Astrocyte (in vitro differentiated cells and primary cell): ENCODE measurements around the gene PRKAR2B. TPM values are rescaled to one million over a fixed set of nuclear protein-coding genes. Genes with fewer than 3 reads are reported as not detected.

ENCODE experiments used
- DNase-seq: peaks from one replicate; pipeline ENCODE4 v3.0.0-alpha.2; 2010; ENCODE audit warnings: low read depth
- FAIRE-seq: peaks from 2 replicates; lab custom pipeline; 2011; peaks lifted over from hg19 to GRCh38; lab: Jason Lieb, UNC
- H2AFZ ChIP-seq: 2 replicates; pipeline ENCODE4 v1.6.0; 2012; ENCODE audit warnings: low read depth, low read length, inconsistent platforms
- H3K27ac ChIP-seq: 2 replicates; pipeline ENCODE4 v1.5.1; 2011; ENCODE audit warnings: low read depth, low read length, inconsistent platforms
- H3K27me3 ChIP-seq: 2 replicates; pipeline ENCODE4 v1.6.0; 2011; ENCODE audit warnings: low read length, inconsistent platforms; ENCODE audit not compliant: insufficient read depth
- H3K36me3 ChIP-seq: 2 replicates; pipeline ENCODE4 v1.5.1; 2011; ENCODE audit warnings: low read length, inconsistent platforms; ENCODE audit not compliant: insufficient read depth
- H3K4me1 ChIP-seq: 2 replicates; pipeline ENCODE4 v1.5.1; 2011; ENCODE audit warnings: low read length, inconsistent platforms; ENCODE audit not compliant: insufficient read depth
- H3K4me2 ChIP-seq: 2 replicates; pipeline ENCODE4 v1.6.0; 2012; ENCODE audit warnings: low read length, inconsistent platforms
- H3K4me3 ChIP-seq: 2 replicates; pipeline ENCODE4 v1.5.1; 2011; ENCODE audit warnings: low read depth, mild to moderate bottlenecking, low read length, inconsistent platforms; ENCODE audit not compliant: insufficient read depth
- H3K79me2 ChIP-seq: 2 replicates; pipeline ENCODE4 v1.6.0; 2012; ENCODE audit warnings: mild to moderate bottlenecking, low read length, inconsistent platforms; ENCODE audit not compliant: insufficient read depth
- H3K9ac ChIP-seq: 2 replicates; pipeline ENCODE4 v1.6.0; 2012; ENCODE audit warnings: mild to moderate bottlenecking, low read length, inconsistent platforms
- H3K9me3 ChIP-seq: 2 replicates; pipeline ENCODE4 v1.5.1; 2012; ENCODE audit warnings: low read depth, mild to moderate bottlenecking, low read length, inconsistent platforms; ENCODE audit not compliant: insufficient read depth
- H4K20me1 ChIP-seq: 2 replicates; pipeline ENCODE4 v1.6.0; 2012; ENCODE audit warnings: low read length, inconsistent platforms; ENCODE audit not compliant: insufficient read depth
- H3K27ac Mint-ChIP-seq: one replicate; pipeline ENCODE4 v1.8.0; 2021; ENCODE audit warnings: mild to moderate bottlenecking, mixed read lengths; ENCODE audit not compliant: unreplicated experiment
- H3K27me3 Mint-ChIP-seq: one replicate; pipeline ENCODE4 v1.8.0; 2021; ENCODE audit warnings: low read depth, mixed read lengths; ENCODE audit not compliant: unreplicated experiment
- H3K36me3 Mint-ChIP-seq: one replicate; pipeline ENCODE4 v1.8.0; 2021; ENCODE audit warnings: low read depth, mixed read lengths; ENCODE audit not compliant: unreplicated experiment
- H3K4me1 Mint-ChIP-seq: one replicate; pipeline ENCODE4 v1.8.0; 2021; ENCODE audit warnings: low read depth, mixed read lengths; ENCODE audit not compliant: unreplicated experiment
- H3K4me3 Mint-ChIP-seq: one replicate; pipeline ENCODE4 v1.8.0; 2021; ENCODE audit warnings: mild to moderate bottlenecking, moderate library complexity, mixed read lengths; ENCODE audit not compliant: unreplicated experiment
- H3K9me3 Mint-ChIP-seq: one replicate; pipeline ENCODE4 v1.8.0; 2021; ENCODE audit warnings: mild to moderate bottlenecking, mixed read lengths; ENCODE audit not compliant: unreplicated experiment
- CTCF ChIP-seq: IDR thresholded peaks from 2 replicates; pipeline ENCODE4 v1.5.1; 2011; ENCODE audit warnings: low read depth, mild to moderate bottlenecking, inconsistent platforms, low read length, moderate library complexity; ENCODE audit not compliant: insufficient read depth
- EZH2 ChIP-seq: IDR thresholded peaks from 2 replicates; pipeline ENCODE4 v1.6.1; 2012; ENCODE audit warnings: mild to moderate bottlenecking, low read length, inconsistent platforms; ENCODE audit not compliant: insufficient read depth
- total RNA-seq: library from RNA; stranded (reverse); gene quantifications from 2 replicates; pipeline ENCODE4 v1.2.1, GENCODE V29; 2021

The PRKAR2B gene
- total RNA-seq, 1 donor from 2014 or later: 7.6 TPM

- H3K4me1 Mint-ChIP-seq: peaks cover 3% of the 10 kb centered on the region
- H3K36me3 ChIP-seq: no peaks in the 10 kb centered on the region
- no peak overlapping the region for H3K4me3 ChIP-seq
- H4K20me1 ChIP-seq: no peaks in the 10 kb centered on the region
- no peaks in the 10 kb centered on the region for H3K79me2 ChIP-seq
- no peak for FAIRE-seq
- H3K9me3 Mint-ChIP-seq: no peaks in the 10 kb centered on the region
- no peak overlapping the region for H3K27ac Mint-ChIP-seq
- no peak overlapping the region for H3K27ac ChIP-seq
- H3K27me3 ChIP-seq: no peaks in the 10 kb centered on the region
- no peaks in the 10 kb centered on the region for H3K27me3 Mint-ChIP-seq
- no peaks in the 10 kb centered on the region for H3K9me3 ChIP-seq
- H3K4me2 ChIP-seq: no peak overlapping the region
- DNase-seq: no peak
- peaks cover under 1% of the 10 kb centered on the region for H3K4me1 ChIP-seq
- no peak overlapping the region for H3K9ac ChIP-seq
- no peak overlapping the region for H2AFZ ChIP-seq
- no peaks in the 10 kb centered on the region for H3K36me3 Mint-ChIP-seq
- no peak for TF ChIP-seq CTCF
- no peak for TF ChIP-seq EZH2
- H3K4me3 Mint-ChIP-seq: no peak overlapping the region
Measured at GRCh38 chr7:107157091-107157490, 112.6 kb downstream of the PRKAR2B start.

- Mint-ChIP-seq H3K4me3 (no peak overlapping the region), H3K27me3 (no peaks in the 10 kb centered on the region), H3K27ac (no peak overlapping the region), H3K9me3 (no peaks in the 10 kb centered on the region), H3K36me3 (no peaks in the 10 kb centered on the region), H3K4me1 (no peaks in the 10 kb centered on the region)
- H3K9me3 ChIP-seq: no peaks in the 10 kb centered on the region
- H2AFZ ChIP-seq: no peak overlapping the region
- DNase-seq: no peak
- no peaks in the 10 kb centered on the region for H4K20me1 ChIP-seq
- no peaks in the 10 kb centered on the region for H3K36me3 ChIP-seq
- H3K4me3 ChIP-seq: no peak overlapping the region
- H3K27me3 ChIP-seq: no peaks in the 10 kb centered on the region
- H3K4me2 ChIP-seq: no peak overlapping the region
- FAIRE-seq: no peak
- H3K9ac ChIP-seq: no peak overlapping the region
- H3K79me2 ChIP-seq: no peaks in the 10 kb centered on the region
- H3K27ac ChIP-seq: no peak overlapping the region
- no peak for TF ChIP-seq CTCF
- no peak for TF ChIP-seq EZH2
- H3K4me1 ChIP-seq: no peaks in the 10 kb centered on the region
Measured at GRCh38 chr7:107158028-107158427, 113.5 kb downstream of the PRKAR2B start.

- TF ChIP-seq EZH2: no peak
- Mint-ChIP-seq H3K27ac (no peak overlapping the region), H3K4me1 (no peaks in the 10 kb centered on the region), H3K4me3 (no peak overlapping the region), H3K27me3 (no peaks in the 10 kb centered on the region), H3K9me3 (no peaks in the 10 kb centered on the region), H3K36me3 (no peaks in the 10 kb centered on the region)
- Histone ChIP-seq H3K79me2 (no peaks in the 10 kb centered on the region), H4K20me1 (no peaks in the 10 kb centered on the region), H3K27me3 (no peaks in the 10 kb centered on the region), H3K4me1 (peaks cover 2% of the 10 kb centered on the region), H3K4me2 (no peak overlapping the region), H2AFZ (no peak overlapping the region), H3K9me3 (no peaks in the 10 kb centered on the region), H3K27ac (no peak overlapping the region), H3K36me3 (no peaks in the 10 kb centered on the region), H3K9ac (no peak overlapping the region), H3K4me3 (no peak overlapping the region)
- no peak for DNase-seq
- FAIRE-seq: no peak
Measured at GRCh38 chr7:107160389-107160788, 115.9 kb downstream of the PRKAR2B start.
